CD14-positive monocyte (primary cell): ENCODE data around the gene SIK3. TPM values are rescaled to one million over a fixed set of nuclear protein-coding genes. Genes with fewer than 3 reads are reported as not detected.

ENCODE experiments used
- DNase-seq, 3 donors: peaks; one replicate each; pipeline ENCODE4 v3.0.0-alpha.2; 2011 to 2022
- H2AFZ ChIP-seq: 2 replicates; pipeline ENCODE4 v1.6.0; 2012; ENCODE audit warnings: mild to moderate bottlenecking, low read depth, low read length, inconsistent platforms; ENCODE audit not compliant: insufficient read depth, poor library complexity, severe bottlenecking
- H3K27ac ChIP-seq, 2 donors: 1 replicate in 1 of 2; 2 replicates in 1 of 2; pipeline ENCODE4 v1.5.1; 2012 to 2013; ENCODE audit warnings: low read length in 2 of 2, control low read depth in 1 of 2, inconsistent platforms in 1 of 2, low read depth in 1 of 2, mild to moderate bottlenecking in 1 of 2
- H3K27me3 ChIP-seq, 2 donors: one replicate each; pipeline versions ENCODE4 v1.6.0 to v1.6.1; 2011 to 2013; ENCODE audit warnings: low read length in 2 of 2; ENCODE audit not compliant: control insufficient read depth in 2 of 2, insufficient read depth in 2 of 2
- H3K36me3 ChIP-seq, 2 donors: replicated peaks in 1 of 2; 1 replicate in 1 of 2; 2 replicates in 1 of 2; pipeline versions ENCODE4 v1.5.1 to v1.6.1; 2012 to 2013; ENCODE audit warnings: low read length in 2 of 2, control low read depth in 1 of 2, inconsistent platforms in 1 of 2, mild to moderate bottlenecking in 1 of 2; ENCODE audit not compliant: insufficient read depth in 2 of 2, control insufficient read depth in 1 of 2
- H3K4me1 ChIP-seq, 2 donors: 1 replicate in 1 of 2; 2 replicates in 1 of 2; pipeline versions ENCODE4 v1.5.1 to v1.6.1; 2012 to 2013; ENCODE audit warnings: low read length in 2 of 2, control low read depth in 1 of 2, inconsistent platforms in 1 of 2, mild to moderate bottlenecking in 1 of 2, moderate library complexity in 1 of 2; ENCODE audit not compliant: insufficient read depth in 2 of 2, control insufficient read depth in 1 of 2
- H3K4me2 ChIP-seq: replicated peaks from 2 replicates; pipeline ENCODE3; 2012; ENCODE audit warnings: low read length, moderate library complexity, mild to moderate bottlenecking; ENCODE audit not compliant: poor library complexity, severe bottlenecking; ENCODE audit errors: extremely low read depth
- H3K4me3 ChIP-seq, 3 experiments: fragments of 200-600 bp in 1 of 3; sonication (generic) in 1 of 3; replicated peaks in 1 of 3; 1 replicate in 2 of 3; 2 replicates in 1 of 3; pipeline ENCODE4 v1.5.1; 2011 to 2013; ENCODE audit warnings: low read length in 3 of 3, mild to moderate bottlenecking in 3 of 3, control low read depth in 2 of 3, low read depth in 2 of 3, inconsistent platforms in 1 of 3, moderate library complexity in 1 of 3
- H3K79me2 ChIP-seq: 2 replicates; pipeline ENCODE4 v1.6.0; 2012; ENCODE audit warnings: mild to moderate bottlenecking, control low read depth, inconsistent platforms, low read length, moderate library complexity; ENCODE audit not compliant: insufficient read depth
- H3K9ac ChIP-seq: 2 replicates; pipeline ENCODE4 v1.6.0; 2017; ENCODE audit warnings: low read length, mild to moderate bottlenecking; ENCODE audit not compliant: insufficient read depth, poor library complexity, severe bottlenecking
- H3K9me3 ChIP-seq, 2 donors: replicated peaks in 1 of 2; 1 replicate in 1 of 2; 2 replicates in 1 of 2; pipeline versions ENCODE4 v1.5.1 to v1.6.1; 2012 to 2013; ENCODE audit warnings: low read length in 2 of 2, control low read depth in 1 of 2; ENCODE audit not compliant: control insufficient read depth in 1 of 2, insufficient read depth in 1 of 2
- H4K20me1 ChIP-seq: 2 replicates; pipeline ENCODE4 v1.6.0; 2012; ENCODE audit warnings: mild to moderate bottlenecking, low read length, control low read depth, moderate library complexity; ENCODE audit not compliant: insufficient read depth
- H3K27ac Mint-ChIP-seq, 7 donors: one replicate each; pipeline ENCODE4 v1.8.0; 2020; ENCODE audit warnings: mild to moderate bottlenecking in 7 of 7, mixed read lengths in 7 of 7, moderate library complexity in 6 of 7, inconsistent platforms in 2 of 7
- H3K27me3 Mint-ChIP-seq, 3 donors: one replicate each; pipeline ENCODE4 v1.8.0; 2021 to 2022; ENCODE audit warnings: low read depth in 3 of 3, mild to moderate bottlenecking in 3 of 3, mixed read lengths in 3 of 3, moderate library complexity in 3 of 3, inconsistent platforms in 1 of 3
- H3K36me3 Mint-ChIP-seq, 2 donors: one replicate each; pipeline ENCODE4 v1.8.0; 2020; ENCODE audit warnings: mixed read lengths in 2 of 2, inconsistent platforms in 1 of 2, mild to moderate bottlenecking in 1 of 2
- H3K4me1 Mint-ChIP-seq: one replicate; pipeline ENCODE4 v1.8.0; 2020; ENCODE audit warnings: mild to moderate bottlenecking, mixed read lengths
- H3K4me3 Mint-ChIP-seq, 2 donors: one replicate each; pipeline ENCODE4 v1.8.0; 2020; ENCODE audit warnings: mild to moderate bottlenecking in 2 of 2, mixed read lengths in 2 of 2, moderate library complexity in 1 of 2
- H3K9me3 Mint-ChIP-seq, 7 donors: one replicate each; pipeline ENCODE4 v1.8.0; 2020 to 2022; ENCODE audit warnings: mixed read lengths in 7 of 7, mild to moderate bottlenecking in 6 of 7, moderate library complexity in 6 of 7, inconsistent platforms in 2 of 7
- WGBS: methylation state at CpG from one replicate; pipeline ENCODE4 v1.1.5; 2013; ENCODE audit warnings: missing lambda C conversion rate; ENCODE audit not compliant: insufficient coverage; 5-methylcytosine and 5-hydroxymethylcytosine counted together
- intact Hi-C, 2 donors: fragments of 100-400 bp; cut with micrococcal nuclease; formaldehyde crosslinking; loops; one replicate each; pipeline versions ENCODE4 v1.15.0 to v1.15.1; 2023
- polyA plus RNA-seq, 3 donors: library from polyadenylated mRNA; depleted of rRNA in 1 of 3; unstranded in 2 of 3; stranded (reverse) in 1 of 3; fragments of 300-500 nt in 2 of 3; fragments of >200 nt in 1 of 3; fragmentation: Illumina TruSeq in 2 of 3; gene quantifications; 1 replicate in 2 of 3; 2 replicates in 1 of 3; pipeline ENCODE4 v1.2.3, GENCODE V29; 2012 to 2021
- TF ChIP-seq, protein P1 (sequence below): fragments of 200-600 bp; IDR thresholded peaks from one replicate; pipeline ENCODE4 v1.8.0; 2022; ENCODE audit warnings: antibody characterized with exemption, mild to moderate bottlenecking

The SIK3 gene
- polyA plus RNA-seq, 3 donors, result 18.3 to 142 (median 20.0) TPM

DNA sequence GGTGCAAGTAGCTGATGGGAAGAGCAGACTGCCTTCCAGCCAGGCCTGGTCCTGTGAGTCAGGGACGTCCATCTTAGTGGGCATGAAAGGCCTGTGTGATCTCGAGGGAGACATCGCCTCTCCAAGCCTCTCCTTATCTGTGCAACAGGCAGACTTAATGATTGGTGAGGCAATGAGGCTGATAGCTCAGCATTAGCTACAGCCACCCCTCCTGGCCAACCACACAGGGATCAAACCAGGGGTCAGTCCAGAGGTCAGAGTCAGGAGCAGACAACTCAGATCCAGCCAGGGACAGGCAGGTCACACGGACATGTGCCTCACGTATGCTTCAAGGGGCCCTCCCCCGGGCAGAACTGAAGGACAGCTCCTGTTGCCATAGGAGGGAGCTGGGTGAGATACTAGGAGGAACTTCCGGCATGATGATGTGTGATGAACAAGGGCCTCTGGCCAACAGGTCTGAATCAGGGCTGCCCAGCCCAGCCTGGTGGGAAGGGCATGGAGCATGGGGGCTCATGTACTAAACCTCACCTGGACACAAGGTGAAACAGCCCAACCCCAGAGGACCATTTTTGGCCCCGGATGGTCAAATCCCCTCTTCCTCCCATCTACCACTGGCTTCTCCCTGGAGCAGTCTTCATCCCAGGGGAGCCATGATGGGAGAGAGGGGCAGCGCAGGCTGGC, 271.3 kb downstream of the SIK3 start:
- no peaks in the 10 kb centered on the region for H3K4me1 ChIP-seq

DNA sequence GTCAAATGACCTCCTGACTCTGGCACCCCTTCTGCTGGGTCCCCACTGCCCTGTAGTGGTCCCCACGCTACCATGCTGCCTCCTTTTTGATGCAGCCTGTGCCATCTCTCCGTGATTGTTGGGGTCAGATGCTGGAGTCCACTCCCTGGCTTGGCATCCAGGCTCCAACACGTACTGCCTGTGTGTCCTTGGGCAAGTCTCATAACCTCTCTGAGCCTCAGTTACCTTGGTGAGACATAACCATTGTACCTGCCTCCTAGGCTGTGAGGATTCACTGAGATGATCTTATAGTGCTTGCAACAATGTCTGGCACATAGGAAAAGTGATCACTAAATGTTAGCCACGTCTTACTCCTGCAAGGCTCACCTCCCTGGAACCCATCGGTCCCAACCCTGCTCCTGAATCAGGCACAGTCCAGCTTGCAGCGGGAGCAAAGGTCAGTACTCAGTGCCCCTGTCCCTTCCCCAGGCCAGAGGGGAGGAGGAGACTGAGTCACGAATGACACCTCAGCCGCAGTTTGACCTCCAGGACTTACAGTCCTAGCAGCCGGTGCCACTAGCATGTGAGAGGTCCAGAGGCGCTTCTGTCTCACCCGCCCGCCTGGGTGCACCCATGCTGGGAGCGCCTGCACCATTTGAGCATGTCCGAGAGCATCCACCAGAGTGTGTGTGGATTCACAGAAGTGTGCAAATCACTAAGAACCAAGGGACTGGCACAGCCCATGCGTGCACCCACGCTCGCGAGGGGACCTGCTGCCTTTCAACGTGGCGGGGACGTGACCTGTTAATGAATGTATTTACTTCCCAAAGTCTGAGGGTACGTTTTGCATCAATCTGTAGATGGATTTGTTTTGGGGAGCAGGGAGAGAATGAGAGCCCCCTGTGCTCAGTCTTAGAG, 272.1 kb downstream of the SIK3 start:
- no peaks in the 10 kb centered on the region for H3K36me3 ChIP-seq
- Mint-ChIP-seq H3K36me3 (no peaks in the 10 kb centered on the region), H3K27me3 (peaks cover 0 to under 1% (median 0%) of the 10 kb centered on the region in 3 donors), H3K4me1 (no peaks in the 10 kb centered on the region), H3K27ac (no peak overlapping the region), H3K9me3 (no peaks in the 10 kb centered on the region), H3K4me3 (no peak overlapping the region)
- H3K9me3 ChIP-seq, result no peaks in the 10 kb centered on the region
- H3K27ac ChIP-seq, result no peak overlapping the region
- DNase-seq, result no peak
- no peaks in the 10 kb centered on the region for H3K4me1 ChIP-seq
- H4K20me1 ChIP-seq, result no peaks in the 10 kb centered on the region
- no peaks in the 10 kb centered on the region for H3K27me3 ChIP-seq
- H3K4me2 ChIP-seq, result no peak overlapping the region
- H3K79me2 ChIP-seq, result no peaks in the 10 kb centered on the region
- no peak overlapping the region for H3K9ac ChIP-seq
- H2AFZ ChIP-seq, result no peak overlapping the region
- 93% methylated on average over 18 of the region's 22 CpGs for WGBS
- intact Hi-C loops, result no loop called here
- TF ChIP-seq, protein P1, sequence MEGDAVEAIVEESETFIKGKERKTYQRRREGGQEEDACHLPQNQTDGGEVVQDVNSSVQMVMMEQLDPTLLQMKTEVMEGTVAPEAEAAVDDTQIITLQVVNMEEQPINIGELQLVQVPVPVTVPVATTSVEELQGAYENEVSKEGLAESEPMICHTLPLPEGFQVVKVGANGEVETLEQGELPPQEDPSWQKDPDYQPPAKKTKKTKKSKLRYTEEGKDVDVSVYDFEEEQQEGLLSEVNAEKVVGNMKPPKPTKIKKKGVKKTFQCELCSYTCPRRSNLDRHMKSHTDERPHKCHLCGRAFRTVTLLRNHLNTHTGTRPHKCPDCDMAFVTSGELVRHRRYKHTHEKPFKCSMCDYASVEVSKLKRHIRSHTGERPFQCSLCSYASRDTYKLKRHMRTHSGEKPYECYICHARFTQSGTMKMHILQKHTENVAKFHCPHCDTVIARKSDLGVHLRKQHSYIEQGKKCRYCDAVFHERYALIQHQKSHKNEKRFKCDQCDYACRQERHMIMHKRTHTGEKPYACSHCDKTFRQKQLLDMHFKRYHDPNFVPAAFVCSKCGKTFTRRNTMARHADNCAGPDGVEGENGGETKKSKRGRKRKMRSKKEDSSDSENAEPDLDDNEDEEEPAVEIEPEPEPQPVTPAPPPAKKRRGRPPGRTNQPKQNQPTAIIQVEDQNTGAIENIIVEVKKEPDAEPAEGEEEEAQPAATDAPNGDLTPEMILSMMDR, result no peak
- H3K4me3 ChIP-seq, result no peak overlapping the region

More for the DNA sequence above, 271.3 kb downstream of the SIK3 start:
- intact Hi-C loops, result no loop called here
- no peak overlapping the region for H3K9ac ChIP-seq
- H3K79me2 ChIP-seq, result no peaks in the 10 kb centered on the region
- no peaks in the 10 kb centered on the region for H3K27me3 ChIP-seq
- no peaks in the 10 kb centered on the region for H4K20me1 ChIP-seq
- no peak overlapping the region for H3K27ac ChIP-seq
- no peaks in the 10 kb centered on the region for H3K36me3 ChIP-seq
- WGBS, result 95% methylated on average over 7 of the region's 9 CpGs
- Mint-ChIP-seq H3K4me1 (no peaks in the 10 kb centered on the region), H3K27ac (no peak overlapping the region), H3K27me3 (peaks cover 0 to 2% (median 1%) of the 10 kb centered on the region in 3 donors), H3K9me3 (no peaks in the 10 kb centered on the region), H3K4me3 (no peak overlapping the region), H3K36me3 (no peaks in the 10 kb centered on the region)
- H2AFZ ChIP-seq, result no peak overlapping the region
- no peak for DNase-seq
- H3K9me3 ChIP-seq, result no peaks in the 10 kb centered on the region
- H3K4me2 ChIP-seq, result no peak overlapping the region
- TF ChIP-seq, protein P1, result no peak
- H3K4me3 ChIP-seq, result no peak overlapping the region
